SK-N-MC (cell line): ENCODE data around the gene ISG20.

Experiments
- EZH2 ChIP-seq: fragments of 200-600 bp; sonication (generic); IDR thresholded peaks from one replicate; pipeline ENCODE4 v1.6.1; 2017; ENCODE audit warnings: antibody characterized with exemption
- POLR2AphosphoS5 ChIP-seq: IDR thresholded peaks from 2 replicates; pipeline ENCODE4 v1.6.1; 2012; ENCODE audit warnings: mild to moderate bottlenecking, low read depth, low read length, borderline replicate concordance

- TF ChIP-seq POLR2AphosphoS5, result no peak
- TF ChIP-seq EZH2, result no peak
These were observed 47.4 kb downstream of the ISG20 start for GRCh38 chr15:88686166-88686565.
